Stomach (tissue), 4 donors: ENCODE results near the gene RAI1.

Experiments
- CTCF ChIP-seq, 7 experiments: fragments of 450-650 bp in 4 of 7; fragments of 200-600 bp in 3 of 7; sonication (generic) in 3 of 7; IDR thresholded peaks; one replicate each; pipeline ENCODE4 v1.5.1; 2016 to 2019; ENCODE audit warnings: antibody characterized with exemption in 7 of 7, control low read depth in 2 of 7, mild to moderate bottlenecking in 1 of 7
- POLR2AphosphoS5 ChIP-seq, 3 donors: sonication (generic); formaldehyde crosslinking; IDR thresholded peaks; one replicate each; pipeline ENCODE4 v1.6.1; 2016; ENCODE audit warnings: antibody characterized with exemption in 3 of 3

GRCh38 chr17:17814162-17815061 is 133.2 kb downstream of the RAI1 start:
- TF ChIP-seq POLR2AphosphoS5 (IDR thresholded peaks at IDR 0.05): no peak
- no peak for TF ChIP-seq CTCF (IDR thresholded peaks at IDR 0.05)
